ENCODE results near the gene STK25. TPM values are rescaled to one million over a fixed set of nuclear protein-coding genes. Genes with fewer than 3 reads are reported as not detected.

STK25 gene
- total RNA-seq, 1 donor from 2014 or later, result 198 TPM

DNA sequence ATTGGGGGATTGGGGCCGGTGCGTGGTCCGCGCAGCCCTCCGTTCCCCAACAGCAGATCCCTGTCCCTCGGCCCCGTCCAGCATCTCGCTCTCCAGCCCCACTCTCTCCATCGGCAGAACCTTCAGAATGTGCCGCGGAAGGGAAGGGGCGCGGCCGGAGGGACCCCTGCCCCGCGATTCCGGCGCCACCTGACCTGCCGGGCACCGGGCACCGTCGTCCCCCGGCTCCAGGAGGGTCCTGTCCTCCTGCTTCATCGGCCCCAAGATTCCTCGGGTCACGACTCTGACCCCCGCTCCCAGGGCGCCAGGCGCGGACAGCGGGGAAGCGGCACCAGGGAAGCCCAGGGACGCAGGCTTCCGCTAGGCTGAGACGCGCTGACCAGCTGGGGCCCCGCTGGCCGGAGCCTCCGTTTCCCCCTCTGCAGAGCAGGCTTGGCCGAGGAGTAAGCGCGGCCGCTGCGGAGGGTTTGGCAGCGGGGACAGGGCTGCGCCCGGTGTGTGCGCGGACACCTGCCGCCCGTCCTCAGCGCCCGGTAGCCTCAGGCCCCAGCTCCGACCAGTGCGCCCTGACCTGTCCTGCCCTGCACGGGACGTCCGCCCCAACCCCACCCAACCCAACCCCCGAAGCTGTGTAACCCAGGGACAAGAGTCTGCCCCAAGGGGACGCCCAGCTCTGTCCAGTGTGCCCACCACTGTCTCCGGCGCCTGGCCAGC is 33.3 kb upstream of the STK25 start:
- H3K4me3 Mint-ChIP-seq, result no peak overlapping the region
- H3K4me1 Mint-ChIP-seq (ENCODE audit: unreplicated experiment), result peaks cover 10% of the 10 kb centered on the region
- TF ChIP-seq CTCF (conservative IDR thresholded peaks at IDR 0.05), result no peak
- H3K27ac Mint-ChIP-seq, result no peak overlapping the region
- no peaks in the 10 kb centered on the region for H3K36me3 Mint-ChIP-seq
- no peaks in the 10 kb centered on the region for H3K9me3 Mint-ChIP-seq
- no peak for DNase-seq (ENCODE audit: extremely low spot score, unreplicated experiment)
- peaks cover 18% of the 10 kb centered on the region for H3K27me3 Mint-ChIP-seq

DNA sequence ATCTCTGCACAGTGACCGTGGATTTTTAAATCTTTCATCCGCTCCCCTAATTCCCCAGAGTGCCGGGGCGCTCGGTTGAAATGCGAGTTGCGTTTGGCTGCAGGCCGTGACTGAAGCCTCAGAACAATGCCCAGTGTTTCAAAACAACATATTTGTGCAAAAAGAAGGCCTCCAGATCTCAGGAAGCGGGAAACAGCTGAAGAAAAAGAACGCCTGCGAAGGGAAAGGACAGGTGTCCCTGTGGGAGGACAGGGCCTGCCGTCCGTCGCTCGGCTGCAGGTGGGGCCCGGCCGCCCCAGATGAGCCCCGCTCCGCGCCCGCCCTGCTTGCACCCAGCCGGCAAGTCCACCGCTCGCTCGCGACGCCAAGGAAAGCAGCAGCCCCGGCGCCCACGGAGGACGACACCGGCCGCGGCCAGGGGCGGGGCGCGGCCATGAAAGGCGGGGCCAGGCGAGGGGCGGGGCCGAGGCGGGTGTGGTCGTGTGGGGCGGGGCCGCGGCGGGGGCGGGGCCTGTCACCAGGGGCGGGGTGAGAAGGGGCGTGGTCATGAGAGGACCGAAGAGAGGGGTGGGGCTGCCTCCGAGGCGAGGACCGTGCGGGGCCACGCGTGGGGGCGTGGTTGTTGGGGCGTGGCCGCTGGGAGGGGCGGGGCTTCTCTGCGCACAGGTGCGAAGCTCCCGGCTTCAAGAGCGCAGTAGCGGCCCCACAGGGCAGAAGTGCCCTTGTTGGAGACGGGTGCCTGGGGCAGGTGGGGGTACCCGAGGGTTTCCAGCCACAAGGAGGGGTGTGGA is 32.6 kb upstream of the STK25 start:
- H3K4me1 Mint-ChIP-seq (ENCODE audit: unreplicated experiment), result peaks cover 10% of the 10 kb centered on the region
- H3K27me3 Mint-ChIP-seq, result peaks cover 21% of the 10 kb centered on the region
- no peak for TF ChIP-seq CTCF (conservative IDR thresholded peaks at IDR 0.05)
- peak overlapping the region; percentile 76 for H3K27ac Mint-ChIP-seq
- H3K4me3 Mint-ChIP-seq, result peak overlapping the region; percentile 74
- no peaks in the 10 kb centered on the region for H3K36me3 Mint-ChIP-seq
- DNase-seq (ENCODE audit: extremely low spot score, unreplicated experiment), result no peak
- H3K9me3 Mint-ChIP-seq, result no peaks in the 10 kb centered on the region

DNA sequence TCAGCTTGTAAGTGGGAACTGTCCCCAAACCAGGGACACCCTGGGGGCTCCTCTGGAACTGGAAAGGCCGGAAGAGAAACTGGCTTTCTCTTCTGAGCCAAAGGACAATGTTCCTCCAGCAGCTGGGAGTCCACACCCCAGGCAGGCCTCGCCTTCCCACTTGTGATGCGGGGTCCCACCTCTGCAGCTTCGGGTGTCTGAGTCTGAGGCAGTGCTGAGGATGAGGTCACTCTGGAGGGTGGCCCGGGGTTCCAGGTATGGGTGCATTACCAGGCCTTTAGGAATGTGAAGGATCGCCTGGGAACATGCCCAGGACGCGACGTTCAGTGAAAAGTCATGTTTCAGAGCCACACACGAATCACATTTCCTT is 32.0 kb upstream of the STK25 start:
- Mint-ChIP-seq H3K27ac (peak overlapping the region; percentile 76), H3K4me3 (peak overlapping the region; percentile 74), H3K9me3 (no peaks in the 10 kb centered on the region), H3K4me1 (ENCODE audit: unreplicated experiment) (peaks cover 10% of the 10 kb centered on the region), H3K36me3 (no peaks in the 10 kb centered on the region), H3K27me3 (peaks cover 21% of the 10 kb centered on the region)
- TF ChIP-seq CTCF (conservative IDR thresholded peaks at IDR 0.05), result no peak
- no peak for DNase-seq (ENCODE audit: extremely low spot score, unreplicated experiment)

GRCh38 chr2:241539616-241540374 is 31.4 kb upstream of the STK25 start:
- H3K9me3 Mint-ChIP-seq, result no peaks in the 10 kb centered on the region
- H3K27ac Mint-ChIP-seq, result peak overlapping the region; percentile 76
- no peak for DNase-seq (ENCODE audit: extremely low spot score, unreplicated experiment)
- H3K27me3 Mint-ChIP-seq, result peaks cover 21% of the 10 kb centered on the region
- no peaks in the 10 kb centered on the region for H3K36me3 Mint-ChIP-seq
- no peak for TF ChIP-seq CTCF (conservative IDR thresholded peaks at IDR 0.05)
- H3K4me3 Mint-ChIP-seq, result peak overlapping the region; percentile 74
- peaks cover 10% of the 10 kb centered on the region for H3K4me1 Mint-ChIP-seq (ENCODE audit: unreplicated experiment)

- Mint-ChIP-seq H3K4me3 (peak overlapping the region; percentile 17), H3K27me3 (peaks cover 25% of the 10 kb centered on the region), H3K27ac (peak overlapping the region; percentile 54)
Observed at GRCh38 chr2:241538838-241539615, 30.6 kb upstream of the STK25 start.

More at GRCh38 chr2:241538838-241539615, 30.6 kb upstream of the STK25 start:
- TF ChIP-seq CTCF (conservative IDR thresholded peaks at IDR 0.05), result no peak
- Mint-ChIP-seq H3K4me1 (ENCODE audit: unreplicated experiment) (peaks cover 10% of the 10 kb centered on the region), H3K36me3 (no peaks in the 10 kb centered on the region), H3K9me3 (no peaks in the 10 kb centered on the region)
- no peak for DNase-seq (ENCODE audit: extremely low spot score, unreplicated experiment)

Data from type B pancreatic cell (in vitro differentiated cells).